T-cell (primary cell): Measurements from ENCODE around the gene GCLC. TPM values are rescaled to one million over a fixed set of nuclear protein-coding genes. Genes with fewer than 3 reads are reported as not detected.

Experiments
- ATAC-seq, 4 experiments: fragments of 200-7000 bp in 3 of 4; fragments of 150-1000 bp in 1 of 4; cut with Tn5 transposase; replicated peaks in 1 of 4; 1 replicate in 3 of 4; 2 replicates in 1 of 4; pipeline ENCODE4 v1.10.0; 2021; ENCODE audit warnings: moderate library complexity in 3 of 4, mild to moderate bottlenecking in 2 of 4, moderate number of reproducible peaks in 1 of 4
- CTCF ChIA-PET, 2 donors: fragments of 300-600 bp; sonication (Branson Sonifier 250); formaldehyde crosslinking; loops; one replicate each; lab custom pipeline; 2022; ENCODE audit warnings: antibody characterized with exemption in 2 of 2; lab: Charles Lee
- POLR2A ChIA-PET, 2 donors: fragments of 300-600 bp; sonication (Branson Sonifier 250); formaldehyde crosslinking; loops; one replicate each; lab custom pipeline; 2022; ENCODE audit warnings: antibody characterized with exemption in 2 of 2; lab: Charles Lee
- DNase-seq, 35 experiments: peaks; one replicate each; pipeline versions ENCODE4 v3.0.0 to v3.0.0-alpha.2; 2013 to 2023
- H3K27ac ChIP-seq: one replicate; pipeline ENCODE4 v1.5.1; 2013; ENCODE audit warnings: low read length
- H3K27me3 ChIP-seq, 2 experiments: replicated peaks in 1 of 2; 1 replicate in 1 of 2; 2 replicates in 1 of 2; pipeline versions ENCODE4 v1.6.1 to v1.7.0; 2013; ENCODE audit warnings: low read length in 1 of 2, mixed read lengths in 1 of 2; ENCODE audit not compliant: control insufficient read depth in 2 of 2, insufficient read depth in 2 of 2; ENCODE audit errors: extremely low read depth in 1 of 2
- H3K36me3 ChIP-seq, 2 donors: 1 replicate in 1 of 2; 2 replicates in 1 of 2; pipeline versions ENCODE4 v1.6.1 to v1.7.0; 2013; ENCODE audit warnings: low read length in 1 of 2; ENCODE audit not compliant: control insufficient read depth in 2 of 2, insufficient read depth in 1 of 2; ENCODE audit errors: extremely low read depth in 1 of 2
- H3K4me1 ChIP-seq, 2 experiments: 1 replicate in 1 of 2; 2 replicates in 1 of 2; pipeline versions ENCODE4 v1.6.1 to v1.7.0; 2013; ENCODE audit warnings: low read length in 2 of 2, mixed read lengths in 1 of 2; ENCODE audit not compliant: insufficient read depth in 2 of 2, control insufficient read depth in 1 of 2; ENCODE audit errors: extremely low read depth in 1 of 2
- H3K4me3 ChIP-seq, 2 donors: 1 replicate in 1 of 2; 2 replicates in 1 of 2; pipeline versions ENCODE4 v1.5.1 to v1.7.0; 2013; ENCODE audit warnings: mild to moderate bottlenecking in 2 of 2, low read length in 1 of 2, moderate library complexity in 1 of 2; ENCODE audit not compliant: control insufficient read depth in 1 of 2; ENCODE audit errors: extremely low read depth in 1 of 2
- H3K9me3 ChIP-seq: 2 replicates; pipeline ENCODE4 v1.7.0; 2013
- H3K27ac Mint-ChIP-seq, 2 donors: one replicate each; pipeline ENCODE4 v1.8.0; 2020 to 2021; ENCODE audit warnings: mild to moderate bottlenecking in 2 of 2, mixed read lengths in 2 of 2
- H3K27me3 Mint-ChIP-seq, 2 donors: one replicate each; pipeline ENCODE4 v1.8.0; 2021 to 2022; ENCODE audit warnings: mixed read lengths in 2 of 2
- H3K36me3 Mint-ChIP-seq: one replicate; pipeline ENCODE4 v1.8.0; 2021; ENCODE audit warnings: mixed read lengths
- H3K4me1 Mint-ChIP-seq, 3 donors: one replicate each; pipeline ENCODE4 v1.8.0; 2020 to 2022; ENCODE audit warnings: mixed read lengths in 3 of 3, mild to moderate bottlenecking in 1 of 3
- H3K4me3 Mint-ChIP-seq, 3 donors: one replicate each; pipeline ENCODE4 v1.8.0; 2020 to 2022; ENCODE audit warnings: mild to moderate bottlenecking in 3 of 3, mixed read lengths in 3 of 3, moderate library complexity in 3 of 3
- H3K9me3 Mint-ChIP-seq, 3 donors: one replicate each; pipeline ENCODE4 v1.8.0; 2020 to 2022; ENCODE audit warnings: mixed read lengths in 3 of 3
- WGBS: methylation state at CpG from one replicate; pipeline ENCODE4 v1.1.5; 2013; ENCODE audit warnings: missing lambda C conversion rate; ENCODE audit not compliant: insufficient coverage; 5-methylcytosine and 5-hydroxymethylcytosine counted together
- total RNA-seq, 35 experiments: library from RNA in 6 of 35; stranded (reverse) in 6 of 35; fragments of 120-200 nt in 1 of 35; gene quantifications; one replicate each; pipeline versions ENCODE4 v1.2.1 to v1.2.4 and lab custom pipeline; 2013 to 2026

Gene GCLC
- total RNA-seq, 5 donors from 2014 or later (not counting 1 experiment from before 2014, with no cell fraction given): 25.2 to 38.2 (median 33.6) TPM

GRCh38 chr6:53496797-53497375 is 48.0 kb downstream of the GCLC start:
- H3K9me3 ChIP-seq: no peaks in the 10 kb centered on the region
- no peak overlapping the region for H3K27ac ChIP-seq
- CTCF ChIA-PET: interaction anchor here (0.5 to 7.3 kb wide), 13 partner anchors 8 to 237 kb away, joined by 3 to 141 read pairs (median 3); no protein-coding TSS in a partner anchor
- Mint-ChIP-seq H3K4me3 (no peak overlapping the region), H3K27ac (no peak overlapping the region), H3K27me3 (peaks cover 4 to 5% of the 10 kb centered on the region in 2 donors), H3K36me3 (peaks cover 15% of the 10 kb centered on the region), H3K4me1 (peaks cover 0 to 5% (median 2%) of the 10 kb centered on the region in 3 donors), H3K9me3 (no peaks in the 10 kb centered on the region)
- ATAC-seq (no peak), DNase-seq (no peak)
- peaks cover 0 to 23% of the 10 kb centered on the region in 2 donors for H3K36me3 ChIP-seq
- H3K27me3 ChIP-seq: peaks cover 0 to 2% of the 10 kb centered on the region in 2 experiments
- WGBS: no CpG with 5 or more reads among the region's 5 CpGs
- no peak overlapping the region for H3K4me3 ChIP-seq
- POLR2A ChIA-PET: no interaction called here
- peaks cover 0 to 2% of the 10 kb centered on the region in 2 experiments for H3K4me1 ChIP-seq

- DNase-seq: no peak
- peaks cover 0 to 5% (median 2%) of the 10 kb centered on the region in 3 donors for H3K4me1 Mint-ChIP-seq
- H3K27me3 ChIP-seq: peaks cover 0 to 2% of the 10 kb centered on the region in 2 experiments
- H3K4me1 ChIP-seq: peaks cover 0 to 2% of the 10 kb centered on the region in 2 experiments
- no peaks in the 10 kb centered on the region for H3K9me3 Mint-ChIP-seq
- peaks cover 10% of the 10 kb centered on the region for H3K36me3 Mint-ChIP-seq
- ChIA-PET POLR2A (interaction anchor here in 1 of 2 donors (0.6 kb wide), 1 partner anchor 22 kb away, joined by 3 read pairs; no protein-coding TSS in a partner anchor), CTCF (interaction anchor here (0.6 to 7.3 kb wide), 9 partner anchors 9 to 804 kb away, joined by 3 to 141 read pairs (median 8); no protein-coding TSS in a partner anchor)
- H3K27me3 Mint-ChIP-seq: peaks cover 4 to 10% of the 10 kb centered on the region in 2 donors
- peaks cover 0 to 17% of the 10 kb centered on the region in 2 donors for H3K36me3 ChIP-seq
- ATAC-seq: no peak
- WGBS: no CpG with 5 or more reads among the region's 6 CpGs
- no peak overlapping the region for H3K27ac ChIP-seq
- H3K27ac Mint-ChIP-seq: no peak overlapping the region
- H3K4me3 ChIP-seq: no peak overlapping the region
- H3K4me3 Mint-ChIP-seq: no peak overlapping the region
- H3K9me3 ChIP-seq: no peaks in the 10 kb centered on the region
Measured at GRCh38 chr6:53495506-53496499, 49.1 kb downstream of the GCLC start.

GRCh38 chr6:53494076-53494475 is 50.8 kb downstream of the GCLC start:
- H3K27ac ChIP-seq: no peak overlapping the region
- Mint-ChIP-seq H3K27me3 (peaks cover 4 to 21% of the 10 kb centered on the region in 2 donors), H3K27ac (no peak overlapping the region), H3K4me1 (peaks cover 0 to 5% (median 2%) of the 10 kb centered on the region in 3 donors), H3K36me3 (peaks cover 4% of the 10 kb centered on the region), H3K9me3 (no peaks in the 10 kb centered on the region), H3K4me3 (no peak overlapping the region)
- ChIA-PET CTCF (interaction anchor here (0.6 to 7.3 kb wide), 17 partner anchors 45 to 345 kb away, joined by 3 to 141 read pairs (median 6); no protein-coding TSS in a partner anchor), POLR2A (no interaction called here)
- H3K27me3 ChIP-seq: peaks cover 0 to 2% of the 10 kb centered on the region in 2 experiments
- H3K4me1 ChIP-seq: peaks cover 0 to 2% of the 10 kb centered on the region in 2 experiments
- DNase-seq (no peak), ATAC-seq (no peak)
- no peaks in the 10 kb centered on the region for H3K9me3 ChIP-seq
- no peak overlapping the region for H3K4me3 ChIP-seq
- H3K36me3 ChIP-seq: peaks cover 0 to 3% of the 10 kb centered on the region in 2 donors
- no CpG with 5 or more reads among the region's 4 CpGs for WGBS

GRCh38 chr6:53493635-53494025 is 51.3 kb downstream of the GCLC start:
- Histone ChIP-seq H3K4me3 (no peak overlapping the region), H3K36me3 (no peaks in the 10 kb centered on the region), H3K4me1 (peaks cover 0 to 2% of the 10 kb centered on the region in 2 experiments), H3K27me3 (peaks cover 0 to 2% of the 10 kb centered on the region in 2 experiments), H3K27ac (no peak overlapping the region), H3K9me3 (no peaks in the 10 kb centered on the region)
- ChIA-PET POLR2A (no interaction called here), CTCF (interaction anchor here (0.6 to 7.3 kb wide), 23 partner anchors 10 to 344 kb away, joined by 3 to 141 read pairs (median 6); no protein-coding TSS in a partner anchor)
- Mint-ChIP-seq H3K36me3 (peaks cover 1% of the 10 kb centered on the region), H3K9me3 (no peaks in the 10 kb centered on the region), H3K4me1 (peaks cover 0 to 5% (median 2%) of the 10 kb centered on the region in 3 donors), H3K4me3 (no peak overlapping the region), H3K27me3 (peaks cover 6 to 24% of the 10 kb centered on the region in 2 donors), H3K27ac (no peak overlapping the region)
- DNase-seq (no peak), ATAC-seq (no peak)
- no CpG with 5 or more reads among the region's 2 CpGs for WGBS

- no peaks in the 10 kb centered on the region for H3K36me3 ChIP-seq
- ChIA-PET CTCF (interaction anchor here (0.5 to 7.3 kb wide), 32 partner anchors 9 to 344 kb away, joined by 3 to 141 read pairs (median 5); no protein-coding TSS in a partner anchor), POLR2A (interaction anchor here in 1 of 2 donors (0.5 kb wide), 1 partner anchor 235 kb away, joined by 3 read pairs; no protein-coding TSS in a partner anchor)
- DNase-seq: peak in 1 of 35 experiments; percentile 66
- H3K27ac ChIP-seq: no peak overlapping the region
- Mint-ChIP-seq H3K27me3 (peaks cover 7 to 25% of the 10 kb centered on the region in 2 donors), H3K27ac (no peak overlapping the region), H3K9me3 (no peaks in the 10 kb centered on the region), H3K4me3 (no peak overlapping the region), H3K36me3 (no peaks in the 10 kb centered on the region), H3K4me1 (peaks cover 0 to 5% (median 2%) of the 10 kb centered on the region in 3 donors)
- H3K9me3 ChIP-seq: no peaks in the 10 kb centered on the region
- 61% methylated on average over 4 of the region's 11 CpGs for WGBS
- peak; percentile 47 to 58 (median 50) for ATAC-seq
- H3K27me3 ChIP-seq: peaks cover 0 to 2% of the 10 kb centered on the region in 2 experiments
- H3K4me1 ChIP-seq: peaks cover 0 to 2% of the 10 kb centered on the region in 2 experiments
- no peak overlapping the region for H3K4me3 ChIP-seq
Measured at GRCh38 chr6:53492860-53493634, 51.9 kb downstream of the GCLC start.
